ENCODE data around the gene SREK1. TPM values are rescaled to one million over a fixed set of nuclear protein-coding genes. Genes with fewer than 3 reads are reported as not detected.
"Not testable (repeated sequence)": the region's sequence is repeated elsewhere in the genome, so short reads cannot be mapped to it uniquely, and the experiment has no call there.

The SREK1 gene
- total RNA-seq, 1 donor = 99.7 TPM

- no peak overlapping the region for H3K4me3 ChIP-seq (ENCODE audit: low read depth, low read length)
- no peak for DNase-seq (ENCODE audit: low read depth)
- no peak for TF ChIP-seq CTCF (IDR thresholded peaks at IDR 0.05; ENCODE audit: insufficient read depth, low read depth, low read length)
Observed at GRCh38 chr5:66130493-66130892, 13.6 kb upstream of the SREK1 start.

- DNase-seq (ENCODE audit: low read depth) = no peak
- no peak overlapping the region for H3K4me3 ChIP-seq (ENCODE audit: low read depth, low read length)
- TF ChIP-seq CTCF (IDR thresholded peaks at IDR 0.05; ENCODE audit: insufficient read depth, low read depth, low read length) = no peak
Observed at GRCh38 chr5:66134407-66134861, 9.7 kb upstream of the SREK1 start.

GRCh38 chr5:66136053-66136452, 8.0 kb upstream of the SREK1 start:
- TF ChIP-seq CTCF (IDR thresholded peaks at IDR 0.05; ENCODE audit: insufficient read depth, low read depth, low read length) = no peak
- no peak overlapping the region for H3K4me3 ChIP-seq (ENCODE audit: low read depth, low read length)

GRCh38 chr5:66136944-66137343, 7.2 kb upstream of the SREK1 start:
- H3K4me3 ChIP-seq (ENCODE audit: low read depth, low read length); DNase-seq (ENCODE audit: low read depth): not testable (repeated sequence)

More at GRCh38 chr5:66136053-66136452, 8.0 kb upstream of the SREK1 start:
- no peak for DNase-seq (ENCODE audit: low read depth)

GRCh38 chr5:66138637-66139317, 5.3 kb upstream of the SREK1 start:
- DNase-seq (ENCODE audit: low read depth) = no peak
- TF ChIP-seq CTCF (IDR thresholded peaks at IDR 0.05; ENCODE audit: insufficient read depth, low read depth, low read length) = no peak
- no peak overlapping the region for H3K4me3 ChIP-seq (ENCODE audit: low read depth, low read length)

GRCh38 chr5:66139318-66139712, 4.8 kb upstream of the SREK1 start:
- TF ChIP-seq CTCF (IDR thresholded peaks at IDR 0.05; ENCODE audit: insufficient read depth, low read depth, low read length) = no peak
- DNase-seq (ENCODE audit: low read depth) = no peak
- H3K4me3 ChIP-seq (ENCODE audit: low read depth, low read length) = no peak overlapping the region

GRCh38 chr5:66142417-66142816, 1.7 kb upstream of the SREK1 start:
- no peak overlapping the region for H3K4me3 ChIP-seq (ENCODE audit: low read depth, low read length)
- no peak for DNase-seq (ENCODE audit: low read depth)
- no peak for TF ChIP-seq CTCF (IDR thresholded peaks at IDR 0.05; ENCODE audit: insufficient read depth, low read depth, low read length)
